ENCODE measurements around the gene HSDL1.

DNA sequence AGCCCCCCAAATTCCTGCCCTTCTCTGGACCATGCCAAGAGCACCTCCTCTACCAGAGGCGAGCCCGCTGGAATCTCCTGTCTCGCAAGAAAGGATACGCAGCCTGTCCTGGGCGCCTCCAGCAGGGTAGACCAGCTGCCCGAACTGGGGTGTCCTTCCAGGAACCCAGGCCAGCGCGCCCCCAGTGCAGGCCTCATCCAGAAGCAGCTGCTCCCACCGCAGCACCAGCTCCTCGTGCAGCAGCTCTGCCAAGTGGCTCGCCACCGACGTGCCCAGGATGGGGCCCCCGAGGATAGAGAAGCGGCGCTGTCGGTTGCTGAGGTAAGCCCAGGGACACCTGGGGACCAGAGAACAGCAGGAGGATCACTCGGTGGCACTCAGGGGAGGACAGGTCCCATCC, 37.1 kb upstream of the HSDL1 start:
- TF ChIP-seq CBX2 (IDR thresholded peaks at IDR 0.05; ENCODE audit: borderline replicate concordance, low read depth) (no peak), CEBPB (IDR thresholded peaks at IDR 0.05) (no peak)
